HCT116 (cell line): Measurements from ENCODE around the gene GFRA3.

Experiments
- CEBPB ChIP-seq: IDR thresholded peaks from 2 replicates; pipeline ENCODE4 v1.6.1; 2012; ENCODE audit warnings: low read depth
- EGR1 ChIP-seq: IDR thresholded peaks from 2 replicates; pipeline ENCODE4 v1.6.1; 2012; ENCODE audit warnings: low read depth
- ELF1 ChIP-seq: IDR thresholded peaks from 2 replicates; pipeline ENCODE4 v1.6.1; 2012; ENCODE audit warnings: low read depth, borderline replicate concordance
- EZH2 ChIP-seq: fragments of 200-600 bp; sonication (generic); IDR thresholded peaks from 2 replicates; pipeline ENCODE4 v1.6.1; 2017; ENCODE audit warnings: antibody characterized with exemption, mixed run types
- EZH2phosphoT487 ChIP-seq: fragments of 200-600 bp; IDR thresholded peaks from 2 replicates; pipeline ENCODE4 v1.6.1; 2018; ENCODE audit warnings: antibody characterized with exemption, borderline replicate concordance
- JUND ChIP-seq: IDR thresholded peaks from 2 replicates; pipeline ENCODE4 v1.6.1; 2012
- POLR2A ChIP-seq: IDR thresholded peaks from 2 replicates; pipeline ENCODE4 v1.7.0; 2011; ENCODE audit warnings: borderline replicate concordance; ENCODE audit not compliant: insufficient read depth, insufficient read length; ENCODE audit errors: extremely low read depth
- POLR2AphosphoS5 ChIP-seq: IDR thresholded peaks from 2 replicates; pipeline ENCODE4 v1.6.1; 2011; ENCODE audit warnings: mild to moderate bottlenecking, low read depth, low read length, moderate library complexity
- SIN3A ChIP-seq: IDR thresholded peaks from 2 replicates; pipeline ENCODE4 v1.6.1; 2012; ENCODE audit warnings: low read depth
- SRF ChIP-seq: IDR thresholded peaks from 2 replicates; pipeline ENCODE4 v1.6.1; 2012; ENCODE audit warnings: low read depth
- ZFX ChIP-seq: fragments of 450-650 bp; IDR thresholded peaks from 2 replicates; pipeline ENCODE4 v1.6.1; 2017
- TF ChIP-seq, protein P1 (sequence below), 3 experiments: fragments of 200-600 bp in 1 of 3; sonication (generic) in 1 of 3; IDR thresholded peaks in 2 of 3; conservative IDR thresholded peaks in 1 of 3; 2 replicates each; pipeline ENCODE4 v1.5.1; 2012 to 2017; ENCODE audit warnings: low read depth in 2 of 3, low read length in 2 of 3, antibody characterized with exemption in 1 of 3, borderline replicate concordance in 1 of 3, control low read depth in 1 of 3, mild to moderate bottlenecking in 1 of 3, mixed read lengths in 1 of 3, mixed run types in 1 of 3, moderate library complexity in 1 of 3; ENCODE audit not compliant: insufficient read depth in 1 of 3
- TF ChIP-seq, protein P2 (sequence below): IDR thresholded peaks from 2 replicates; pipeline ENCODE4 v1.6.1; 2012; ENCODE audit warnings: low read depth

GRCh38 chr5:138287246-138287645 lies 12.8 kb upstream of the GFRA3 start:
- TF ChIP-seq, protein P1, sequence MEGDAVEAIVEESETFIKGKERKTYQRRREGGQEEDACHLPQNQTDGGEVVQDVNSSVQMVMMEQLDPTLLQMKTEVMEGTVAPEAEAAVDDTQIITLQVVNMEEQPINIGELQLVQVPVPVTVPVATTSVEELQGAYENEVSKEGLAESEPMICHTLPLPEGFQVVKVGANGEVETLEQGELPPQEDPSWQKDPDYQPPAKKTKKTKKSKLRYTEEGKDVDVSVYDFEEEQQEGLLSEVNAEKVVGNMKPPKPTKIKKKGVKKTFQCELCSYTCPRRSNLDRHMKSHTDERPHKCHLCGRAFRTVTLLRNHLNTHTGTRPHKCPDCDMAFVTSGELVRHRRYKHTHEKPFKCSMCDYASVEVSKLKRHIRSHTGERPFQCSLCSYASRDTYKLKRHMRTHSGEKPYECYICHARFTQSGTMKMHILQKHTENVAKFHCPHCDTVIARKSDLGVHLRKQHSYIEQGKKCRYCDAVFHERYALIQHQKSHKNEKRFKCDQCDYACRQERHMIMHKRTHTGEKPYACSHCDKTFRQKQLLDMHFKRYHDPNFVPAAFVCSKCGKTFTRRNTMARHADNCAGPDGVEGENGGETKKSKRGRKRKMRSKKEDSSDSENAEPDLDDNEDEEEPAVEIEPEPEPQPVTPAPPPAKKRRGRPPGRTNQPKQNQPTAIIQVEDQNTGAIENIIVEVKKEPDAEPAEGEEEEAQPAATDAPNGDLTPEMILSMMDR (IDR thresholded peaks at IDR 0.05 in 2 of 3, conservative IDR thresholded peaks at IDR 0.05 in 1 of 3; ENCODE audit: borderline replicate concordance in 1 of 3, insufficient read depth in 1 of 3, low read depth in 2 of 3, low read length in 2 of 3) = no peak
- TF ChIP-seq POLR2AphosphoS5 (no peak), SRF (no peak), EZH2 (no peak), JUND (no peak), SIN3A (no peak), EGR1 (no peak), CEBPB (no peak), EZH2phosphoT487 (no peak), POLR2A (no peak), ZFX (no peak), ELF1 (no peak)
- TF ChIP-seq, protein P2, sequence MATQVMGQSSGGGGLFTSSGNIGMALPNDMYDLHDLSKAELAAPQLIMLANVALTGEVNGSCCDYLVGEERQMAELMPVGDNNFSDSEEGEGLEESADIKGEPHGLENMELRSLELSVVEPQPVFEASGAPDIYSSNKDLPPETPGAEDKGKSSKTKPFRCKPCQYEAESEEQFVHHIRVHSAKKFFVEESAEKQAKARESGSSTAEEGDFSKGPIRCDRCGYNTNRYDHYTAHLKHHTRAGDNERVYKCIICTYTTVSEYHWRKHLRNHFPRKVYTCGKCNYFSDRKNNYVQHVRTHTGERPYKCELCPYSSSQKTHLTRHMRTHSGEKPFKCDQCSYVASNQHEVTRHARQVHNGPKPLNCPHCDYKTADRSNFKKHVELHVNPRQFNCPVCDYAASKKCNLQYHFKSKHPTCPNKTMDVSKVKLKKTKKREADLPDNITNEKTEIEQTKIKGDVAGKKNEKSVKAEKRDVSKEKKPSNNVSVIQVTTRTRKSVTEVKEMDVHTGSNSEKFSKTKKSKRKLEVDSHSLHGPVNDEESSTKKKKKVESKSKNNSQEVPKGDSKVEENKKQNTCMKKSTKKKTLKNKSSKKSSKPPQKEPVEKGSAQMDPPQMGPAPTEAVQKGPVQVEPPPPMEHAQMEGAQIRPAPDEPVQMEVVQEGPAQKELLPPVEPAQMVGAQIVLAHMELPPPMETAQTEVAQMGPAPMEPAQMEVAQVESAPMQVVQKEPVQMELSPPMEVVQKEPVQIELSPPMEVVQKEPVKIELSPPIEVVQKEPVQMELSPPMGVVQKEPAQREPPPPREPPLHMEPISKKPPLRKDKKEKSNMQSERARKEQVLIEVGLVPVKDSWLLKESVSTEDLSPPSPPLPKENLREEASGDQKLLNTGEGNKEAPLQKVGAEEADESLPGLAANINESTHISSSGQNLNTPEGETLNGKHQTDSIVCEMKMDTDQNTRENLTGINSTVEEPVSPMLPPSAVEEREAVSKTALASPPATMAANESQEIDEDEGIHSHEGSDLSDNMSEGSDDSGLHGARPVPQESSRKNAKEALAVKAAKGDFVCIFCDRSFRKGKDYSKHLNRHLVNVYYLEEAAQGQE = no peak
